Measurements from ENCODE around the gene LRP3.

- TF ChIP-seq, protein P1, sequence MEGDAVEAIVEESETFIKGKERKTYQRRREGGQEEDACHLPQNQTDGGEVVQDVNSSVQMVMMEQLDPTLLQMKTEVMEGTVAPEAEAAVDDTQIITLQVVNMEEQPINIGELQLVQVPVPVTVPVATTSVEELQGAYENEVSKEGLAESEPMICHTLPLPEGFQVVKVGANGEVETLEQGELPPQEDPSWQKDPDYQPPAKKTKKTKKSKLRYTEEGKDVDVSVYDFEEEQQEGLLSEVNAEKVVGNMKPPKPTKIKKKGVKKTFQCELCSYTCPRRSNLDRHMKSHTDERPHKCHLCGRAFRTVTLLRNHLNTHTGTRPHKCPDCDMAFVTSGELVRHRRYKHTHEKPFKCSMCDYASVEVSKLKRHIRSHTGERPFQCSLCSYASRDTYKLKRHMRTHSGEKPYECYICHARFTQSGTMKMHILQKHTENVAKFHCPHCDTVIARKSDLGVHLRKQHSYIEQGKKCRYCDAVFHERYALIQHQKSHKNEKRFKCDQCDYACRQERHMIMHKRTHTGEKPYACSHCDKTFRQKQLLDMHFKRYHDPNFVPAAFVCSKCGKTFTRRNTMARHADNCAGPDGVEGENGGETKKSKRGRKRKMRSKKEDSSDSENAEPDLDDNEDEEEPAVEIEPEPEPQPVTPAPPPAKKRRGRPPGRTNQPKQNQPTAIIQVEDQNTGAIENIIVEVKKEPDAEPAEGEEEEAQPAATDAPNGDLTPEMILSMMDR (IDR thresholded peaks at IDR 0.05): no peak
- TF ChIP-seq EZH2 (IDR thresholded peaks at IDR 0.05; ENCODE audit: borderline replicate concordance, insufficient read depth, low read depth, low read length, poor library complexity, severe bottlenecking): no peak
Observed at GRCh38 chr19:33168528-33168927, 25.6 kb upstream of the LRP3 start.

Measured in B cell (primary cell).